Uterus (tissue), 2 donors: Measurements from ENCODE around the gene SIN3B.

Source experiments
- CTCF ChIP-seq, 4 experiments: fragments of 200-600 bp in 2 of 4; fragments of 450-650 bp in 2 of 4; sonication (generic) in 2 of 4; IDR thresholded peaks; one replicate each; pipeline ENCODE4 v1.5.1; 2016 to 2019; ENCODE audit warnings: antibody characterized with exemption in 4 of 4, mild to moderate bottlenecking in 2 of 4, moderate library complexity in 1 of 4
- POLR2A ChIP-seq, 2 donors: fragments of 450-650 bp; IDR thresholded peaks; one replicate each; pipeline ENCODE4 v1.6.1; 2016; ENCODE audit warnings: antibody characterized with exemption in 2 of 2, mild to moderate bottlenecking in 1 of 2, moderate library complexity in 1 of 2

- TF ChIP-seq CTCF (IDR thresholded peaks at IDR 0.05) (no peak), POLR2A (IDR thresholded peaks at IDR 0.05) (no peak)
These were observed 23.9 kb downstream of the SIN3B start for GRCh38 chr19:16853066-16853465.
